VCaP (cell line): Measurements from ENCODE around the gene IGLL1.
"Not testable (repeated sequence)": the region's sequence is repeated elsewhere in the genome, so short reads cannot be mapped to it uniquely, and the experiment has no call there.

Experiments
- H3K27ac ChIP-seq: fragments of 450-650 bp; 2 replicates; pipeline ENCODE4 v1.5.1; 2017
- TF ChIP-seq, protein P1 (sequence below): fragments of 450-650 bp; conservative IDR thresholded peaks from 2 replicates; pipeline ENCODE4 v1.5.1; 2017; ENCODE audit warnings: mild to moderate bottlenecking, moderate library complexity

The IGLL1 gene

GRCh38 chr22:23562186-23562585 lies 17.9 kb downstream of the IGLL1 start:
- H3K27ac ChIP-seq, result no peak overlapping the region
- TF ChIP-seq, protein P1, sequence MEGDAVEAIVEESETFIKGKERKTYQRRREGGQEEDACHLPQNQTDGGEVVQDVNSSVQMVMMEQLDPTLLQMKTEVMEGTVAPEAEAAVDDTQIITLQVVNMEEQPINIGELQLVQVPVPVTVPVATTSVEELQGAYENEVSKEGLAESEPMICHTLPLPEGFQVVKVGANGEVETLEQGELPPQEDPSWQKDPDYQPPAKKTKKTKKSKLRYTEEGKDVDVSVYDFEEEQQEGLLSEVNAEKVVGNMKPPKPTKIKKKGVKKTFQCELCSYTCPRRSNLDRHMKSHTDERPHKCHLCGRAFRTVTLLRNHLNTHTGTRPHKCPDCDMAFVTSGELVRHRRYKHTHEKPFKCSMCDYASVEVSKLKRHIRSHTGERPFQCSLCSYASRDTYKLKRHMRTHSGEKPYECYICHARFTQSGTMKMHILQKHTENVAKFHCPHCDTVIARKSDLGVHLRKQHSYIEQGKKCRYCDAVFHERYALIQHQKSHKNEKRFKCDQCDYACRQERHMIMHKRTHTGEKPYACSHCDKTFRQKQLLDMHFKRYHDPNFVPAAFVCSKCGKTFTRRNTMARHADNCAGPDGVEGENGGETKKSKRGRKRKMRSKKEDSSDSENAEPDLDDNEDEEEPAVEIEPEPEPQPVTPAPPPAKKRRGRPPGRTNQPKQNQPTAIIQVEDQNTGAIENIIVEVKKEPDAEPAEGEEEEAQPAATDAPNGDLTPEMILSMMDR, result no peak

DNA sequence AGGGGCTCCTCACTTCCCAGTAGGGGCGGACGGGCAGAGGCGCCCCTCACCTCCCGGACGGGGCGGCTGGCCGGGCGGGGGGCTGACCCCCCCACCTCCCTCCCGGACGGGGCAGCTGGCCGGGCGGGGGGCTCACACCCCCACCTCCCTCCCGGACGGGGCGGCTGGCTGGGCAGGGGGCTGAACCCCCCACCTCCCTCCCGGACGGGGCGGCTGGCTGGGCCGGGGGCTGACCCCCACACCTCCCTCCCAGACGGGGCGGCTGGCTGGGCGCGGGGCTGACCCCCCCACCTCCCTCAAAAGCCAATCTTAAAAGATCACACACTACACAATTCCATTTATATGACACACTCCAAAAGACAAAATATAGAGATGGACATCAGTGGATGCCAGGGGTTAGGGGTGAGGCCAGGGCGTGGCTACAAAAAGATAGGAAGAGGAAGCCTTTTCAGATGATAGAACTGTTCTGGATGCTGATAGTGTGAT lies 19.0 kb downstream of the IGLL1 start:
- not testable (repeated sequence) for H3K27ac ChIP-seq

DNA sequence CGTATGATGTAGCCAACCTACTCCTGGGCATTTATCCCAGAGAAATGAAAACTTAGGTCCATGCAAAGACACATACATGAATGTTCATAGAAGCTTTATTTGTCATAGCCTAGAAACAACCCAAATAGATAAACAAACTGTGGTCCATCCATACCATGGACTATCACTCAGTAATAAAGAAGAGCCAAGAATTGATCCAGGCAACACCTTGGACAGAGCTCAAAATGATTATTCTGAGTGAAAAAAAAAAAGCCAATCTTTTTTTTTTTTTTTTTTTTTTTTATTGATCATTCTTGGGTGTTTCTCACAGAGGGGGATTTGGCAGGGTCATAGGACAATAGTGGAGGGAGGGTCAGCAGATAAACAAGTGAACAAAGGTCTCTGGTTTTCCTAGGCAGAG lies 19.9 kb downstream of the IGLL1 start:
- H3K27ac ChIP-seq, result not testable (repeated sequence)

DNA sequence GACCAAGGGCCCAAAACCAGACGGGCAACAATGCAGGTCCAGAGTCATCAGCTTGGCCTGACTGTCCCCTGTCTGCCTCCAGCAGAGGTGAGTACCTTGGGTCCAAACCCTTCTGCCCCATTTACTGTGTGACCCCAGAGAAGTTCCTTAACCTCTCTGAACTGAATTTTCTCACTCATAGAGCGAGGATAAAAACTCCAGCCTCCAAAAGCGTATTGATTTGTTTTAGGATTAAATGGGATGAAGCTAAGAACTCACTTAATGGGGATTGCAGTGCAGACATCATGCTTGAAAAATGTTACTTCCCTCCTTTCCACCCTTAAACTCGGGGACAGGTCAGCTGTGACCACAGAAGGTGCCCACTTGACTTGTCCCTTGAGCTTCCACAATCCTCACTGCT lies 22.6 kb downstream of the IGLL1 start:
- TF ChIP-seq, protein P1, result no peak
- H3K27ac ChIP-seq, result no peak overlapping the region

- TF ChIP-seq, protein P1, result no peak
- H3K27ac ChIP-seq, result no peak overlapping the region
These were observed 23.1 kb downstream of the IGLL1 start for GRCh38 chr22:23557036-23557435.

DNA sequence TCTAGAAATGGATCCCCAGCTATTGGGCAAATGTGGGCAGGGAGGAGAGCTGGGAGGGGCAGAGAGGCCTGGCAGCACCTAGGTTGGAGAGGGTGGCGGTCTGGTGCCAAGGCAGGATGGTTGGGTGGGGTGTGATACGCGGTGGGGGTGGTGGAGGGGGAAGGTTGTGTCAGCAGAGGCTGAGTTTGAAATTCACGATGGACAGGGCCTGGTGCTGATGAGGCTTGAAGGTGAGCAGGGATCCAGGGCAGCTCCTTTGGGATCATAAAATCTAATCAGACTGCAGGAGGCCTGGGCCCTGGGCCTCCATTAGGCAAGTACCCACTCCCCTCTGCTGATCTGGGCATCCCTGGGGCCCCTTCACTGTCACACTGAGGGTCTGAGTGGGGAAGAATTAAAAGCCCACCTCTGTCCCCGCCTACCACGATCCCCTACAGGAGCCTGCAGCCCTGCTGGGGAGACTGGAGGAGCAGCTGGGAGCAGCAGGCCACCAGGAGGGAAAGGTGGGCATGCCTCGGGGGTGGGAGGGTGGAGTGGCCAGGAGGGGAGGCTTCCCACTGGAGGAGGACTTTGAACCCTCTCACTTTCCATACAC lies 24.0 kb downstream of the IGLL1 start:
- TF ChIP-seq, protein P1, result no peak
- no peak overlapping the region for H3K27ac ChIP-seq

DNA sequence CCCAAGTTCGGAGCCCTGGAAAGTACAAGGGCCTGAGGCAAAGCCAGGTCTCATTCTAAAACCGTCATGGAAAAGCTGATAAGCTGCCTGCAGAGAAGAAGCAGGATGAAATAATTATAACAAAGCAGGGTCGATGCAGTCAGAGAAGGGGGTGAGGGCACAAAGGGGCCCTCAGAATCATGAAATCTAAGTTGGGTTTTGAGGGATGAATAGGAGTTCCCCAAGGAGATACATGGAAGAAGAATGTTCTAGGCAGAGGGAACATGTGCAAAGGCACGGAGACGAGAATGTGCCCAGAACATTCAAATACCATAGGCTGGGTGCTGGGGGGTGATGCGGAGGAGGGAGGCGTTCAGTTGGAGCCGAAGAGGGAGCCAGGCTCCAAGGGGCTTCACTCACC lies 25.0 kb downstream of the IGLL1 start:
- TF ChIP-seq, protein P1, result no peak
- no peak overlapping the region for H3K27ac ChIP-seq

- TF ChIP-seq, protein P1, result no peak
- no peak overlapping the region for H3K27ac ChIP-seq
These were observed 25.9 kb downstream of the IGLL1 start for GRCh38 chr22:23553924-23554870.
